ENCODE data around the gene SMARCAL1. TPM values are rescaled to one million over a fixed set of nuclear protein-coding genes. Genes with fewer than 3 reads are reported as not detected.

SMARCAL1 gene
- total and polyA plus RNA-seq, 3 donors from 2014 or later = 27.3 to 50.2 (median 39.1) TPM

DNA sequence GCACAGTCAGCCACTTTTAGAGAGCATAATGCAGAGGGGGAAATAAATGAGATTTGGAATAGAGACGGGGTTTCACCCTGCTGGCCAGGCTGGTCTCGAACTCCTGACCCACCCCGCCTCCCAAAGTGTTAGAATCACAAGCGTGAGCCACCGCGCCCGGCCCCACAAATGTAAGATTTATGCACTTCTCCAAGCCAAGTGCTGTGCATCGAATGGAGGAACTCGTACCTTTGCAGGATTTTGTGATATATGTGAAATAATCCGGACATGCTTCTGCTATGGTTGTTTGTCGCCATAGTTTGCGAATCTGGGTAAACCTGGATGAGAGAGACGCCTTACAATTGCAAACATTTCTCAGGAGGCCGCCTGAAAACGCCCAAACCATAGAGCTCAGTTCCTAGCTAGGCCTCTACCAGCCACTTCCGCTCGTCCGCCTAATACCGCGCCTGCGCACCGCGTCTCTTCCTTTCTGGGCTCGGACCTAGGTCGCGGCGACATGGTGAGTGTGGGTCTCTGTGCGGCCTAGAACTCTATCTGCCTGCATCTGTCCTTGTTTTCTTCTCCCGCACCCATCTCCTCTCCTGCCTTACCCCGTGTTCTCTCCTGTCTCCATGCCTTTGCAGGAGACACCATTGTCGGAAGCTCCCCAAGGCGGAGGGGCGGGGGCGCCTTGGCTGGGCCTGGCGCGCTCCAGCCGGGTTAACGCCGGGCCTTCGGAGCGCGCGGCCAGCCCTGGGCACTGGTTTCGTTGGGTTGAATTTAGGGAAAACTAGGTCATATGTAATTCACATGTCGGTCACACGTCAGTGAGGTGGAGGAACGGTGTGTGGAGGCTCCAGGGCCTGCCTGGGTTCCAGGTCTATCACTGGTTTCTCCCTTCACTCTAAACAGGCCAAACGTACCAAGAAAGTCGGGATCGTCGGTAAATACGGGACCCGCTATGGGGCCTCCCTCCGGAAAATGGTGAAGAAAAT, 86.4 kb downstream of the SMARCAL1 start, which contains the start of gene RPL37A:
Gene RPL37A (plus strand): TSS at position 466 of the 974 bp plus-strand sequence. CDS start 31 bp downstream, at position 497.
- peaks cover 17% of the 10 kb centered on the region for H3K4me1 ChIP-seq
- intact Hi-C loops (cut with DNase I; ENCODE audit: low total_unique reads) = no loop called here
- peak; percentile 96 for DNase-seq
- 0 to 1% methylated on average over 53 to 54 of the region's 54 CpGs for WGBS, 2 donors
- H3K9me3 ChIP-seq = no peaks in the 10 kb centered on the region
- H3K27me3 ChIP-seq = no peaks in the 10 kb centered on the region
- H3K36me3 ChIP-seq (ENCODE audit: low read depth, missing control alignments) = no peaks in the 10 kb centered on the region
- TF ChIP-seq, protein P1, sequence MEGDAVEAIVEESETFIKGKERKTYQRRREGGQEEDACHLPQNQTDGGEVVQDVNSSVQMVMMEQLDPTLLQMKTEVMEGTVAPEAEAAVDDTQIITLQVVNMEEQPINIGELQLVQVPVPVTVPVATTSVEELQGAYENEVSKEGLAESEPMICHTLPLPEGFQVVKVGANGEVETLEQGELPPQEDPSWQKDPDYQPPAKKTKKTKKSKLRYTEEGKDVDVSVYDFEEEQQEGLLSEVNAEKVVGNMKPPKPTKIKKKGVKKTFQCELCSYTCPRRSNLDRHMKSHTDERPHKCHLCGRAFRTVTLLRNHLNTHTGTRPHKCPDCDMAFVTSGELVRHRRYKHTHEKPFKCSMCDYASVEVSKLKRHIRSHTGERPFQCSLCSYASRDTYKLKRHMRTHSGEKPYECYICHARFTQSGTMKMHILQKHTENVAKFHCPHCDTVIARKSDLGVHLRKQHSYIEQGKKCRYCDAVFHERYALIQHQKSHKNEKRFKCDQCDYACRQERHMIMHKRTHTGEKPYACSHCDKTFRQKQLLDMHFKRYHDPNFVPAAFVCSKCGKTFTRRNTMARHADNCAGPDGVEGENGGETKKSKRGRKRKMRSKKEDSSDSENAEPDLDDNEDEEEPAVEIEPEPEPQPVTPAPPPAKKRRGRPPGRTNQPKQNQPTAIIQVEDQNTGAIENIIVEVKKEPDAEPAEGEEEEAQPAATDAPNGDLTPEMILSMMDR (IDR thresholded peaks at IDR 0.05) = no peak
- peak; percentile 77 for TF ChIP-seq POLR2A (IDR thresholded peaks at IDR 0.05)
- H3K27ac ChIP-seq = peak within 1 kb of the TSS; percentile 79 to 89
- peak within 1 kb of the TSS; percentile 86 to 93 for H3K4me3 ChIP-seq

- intact Hi-C loops (cut with DNase I; ENCODE audit: low total_unique reads) = no loop called here
- TF ChIP-seq, protein P1 (IDR thresholded peaks at IDR 0.05) = no peak
- no peak for TF ChIP-seq POLR2A (IDR thresholded peaks at IDR 0.05)
- no peaks in the 10 kb centered on the region for H3K27me3 ChIP-seq
- peak overlapping the region; percentile 86 to 93 for H3K4me3 ChIP-seq
- 8 to 16% methylated on average over 6 of the region's 6 CpGs for WGBS, 2 donors
- peak overlapping the region; percentile 79 to 89 for H3K27ac ChIP-seq
- H3K9me3 ChIP-seq = no peaks in the 10 kb centered on the region
- H3K36me3 ChIP-seq (ENCODE audit: low read depth, missing control alignments) = no peaks in the 10 kb centered on the region
- no peak for DNase-seq
- peaks cover 26% of the 10 kb centered on the region for H3K4me1 ChIP-seq
Observed at GRCh38 chr2:216499641-216500218, 87.4 kb downstream of the SMARCAL1 start.

- no peaks in the 10 kb centered on the region for H3K36me3 ChIP-seq (ENCODE audit: low read depth, missing control alignments)
- TF ChIP-seq, protein P1 (IDR thresholded peaks at IDR 0.05) = no peak
- TF ChIP-seq POLR2A (IDR thresholded peaks at IDR 0.05) = no peak
- H3K4me3 ChIP-seq = no peak overlapping the region
- no peaks in the 10 kb centered on the region for H3K9me3 ChIP-seq
- 94 to 96% methylated on average over 2 of the region's 2 CpGs for WGBS, 2 donors
- H3K27ac ChIP-seq = no peak overlapping the region
- H3K27me3 ChIP-seq = no peaks in the 10 kb centered on the region
- intact Hi-C loops (cut with DNase I; ENCODE audit: low total_unique reads) = no loop called here
- no peak for DNase-seq
- H3K4me1 ChIP-seq = peaks cover 27% of the 10 kb centered on the region
Observed at GRCh38 chr2:216500572-216500971, 88.3 kb downstream of the SMARCAL1 start.

GRCh38 chr2:216501854-216502253, 89.6 kb downstream of the SMARCAL1 start:
- no peaks in the 10 kb centered on the region for H3K9me3 ChIP-seq
- no peak for TF ChIP-seq POLR2A (IDR thresholded peaks at IDR 0.05)
- TF ChIP-seq, protein P1 (IDR thresholded peaks at IDR 0.05) = no peak
- DNase-seq = no peak
- H3K4me1 ChIP-seq = peaks cover 24% of the 10 kb centered on the region
- 91 to 94% methylated on average over 8 of the region's 8 CpGs for WGBS, 2 donors
- H3K36me3 ChIP-seq (ENCODE audit: low read depth, missing control alignments) = no peaks in the 10 kb centered on the region
- no peak overlapping the region for H3K4me3 ChIP-seq
- intact Hi-C loops (cut with DNase I; ENCODE audit: low total_unique reads) = no loop called here
- H3K27ac ChIP-seq = no peak overlapping the region
- no peaks in the 10 kb centered on the region for H3K27me3 ChIP-seq
